HL-60 (cell line): Measurements from ENCODE around the gene ADM2.

ENCODE experiments used
- DNase-seq, 2 experiments: peaks; one replicate each; pipeline ENCODE4 v3.0.0-alpha.2; 2010 to 2020; ENCODE audit warnings: low read depth in 1 of 2, low spot score in 1 of 2
- H3K27ac ChIP-seq: fragments of 250-450 bp; sonication (Bioruptor Pico); replicated peaks from 2 replicates; pipeline ENCODE4 v1.5.1; 2020; ENCODE audit warnings: mild to moderate bottlenecking, moderate library complexity
- H3K27me3 ChIP-seq: fragments of 250-450 bp; sonication (Bioruptor Pico); 2 replicates; pipeline ENCODE4 v1.5.1; 2021; ENCODE audit warnings: mild to moderate bottlenecking, moderate library complexity; ENCODE audit not compliant: insufficient read depth, poor library complexity, severe bottlenecking
- H3K4me3 ChIP-seq: replicated peaks from 2 replicates; pipeline ENCODE4 v1.5.1; 2011; ENCODE audit warnings: mild to moderate bottlenecking, control low read depth, low read length; ENCODE audit not compliant: insufficient read depth
- GABPA ChIP-seq: IDR thresholded peaks from 2 replicates; pipeline ENCODE4 v1.6.1; 2012; ENCODE audit warnings: low read depth
- POLR2AphosphoS5 ChIP-seq: IDR thresholded peaks from 2 replicates; pipeline ENCODE4 v1.6.1; 2012; ENCODE audit warnings: low read depth
- SPI1 ChIP-seq: IDR thresholded peaks from 2 replicates; pipeline ENCODE4 v1.6.1; 2012; ENCODE audit warnings: low read depth, mild to moderate bottlenecking, borderline replicate concordance
- TF ChIP-seq, protein P1 (sequence below): IDR thresholded peaks from one replicate; pipeline ENCODE4 v1.5.1; 2011; ENCODE audit warnings: low read length, control low read depth, inconsistent platforms; ENCODE audit not compliant: insufficient read depth
- TF ChIP-seq, protein P2 (sequence below): IDR thresholded peaks from 2 replicates; pipeline ENCODE4 v1.6.1; 2012; ENCODE audit warnings: low read depth; ENCODE audit not compliant: insufficient replicate concordance

The ADM2 gene

DNA sequence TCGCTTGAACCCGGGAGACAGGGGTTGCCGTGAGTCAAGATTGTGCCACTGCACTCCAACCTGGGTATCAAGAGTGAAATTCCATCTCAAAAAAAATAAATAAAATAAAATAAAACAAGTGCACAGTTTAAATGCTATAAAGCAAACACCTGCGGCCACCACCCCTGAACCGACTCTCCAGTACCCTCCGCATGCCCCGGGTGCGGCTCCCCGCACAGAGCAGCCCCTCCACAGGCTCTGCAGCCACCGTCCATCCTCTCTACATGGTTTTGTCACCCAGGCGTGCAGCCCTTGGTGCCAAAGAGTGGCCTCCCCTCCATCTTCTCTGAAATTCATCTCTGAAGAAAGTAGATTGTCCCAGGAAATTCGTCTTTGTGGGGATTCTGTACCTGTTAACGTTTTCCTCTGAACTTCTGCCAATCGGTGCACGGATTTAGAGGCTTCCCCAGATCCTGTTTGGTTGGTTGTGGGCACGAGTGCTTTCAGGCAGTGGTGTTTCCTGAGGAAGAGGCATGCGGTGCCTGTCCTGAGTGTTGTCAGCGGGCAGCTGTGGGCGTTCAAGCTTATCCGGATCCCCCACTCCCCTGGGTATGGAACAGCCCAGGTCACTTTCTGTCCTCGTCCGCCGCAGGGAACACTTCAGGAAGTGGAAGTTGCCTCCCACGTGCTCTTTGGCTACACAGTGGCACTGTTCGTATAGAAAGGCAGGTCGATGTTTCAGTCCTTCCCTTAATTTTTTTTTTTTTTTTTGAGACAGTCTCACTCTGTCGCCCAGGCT, 9.4 kb downstream of the ADM2 start:
- Histone ChIP-seq H3K4me3 (no peak overlapping the region), H3K27me3 (no peaks in the 10 kb centered on the region), H3K27ac (no peak overlapping the region)
- TF ChIP-seq GABPA, result no peak
- TF ChIP-seq SPI1, result peak; percentile 42; the same call in 1 of the 2 replicates
- TF ChIP-seq, protein P1, sequence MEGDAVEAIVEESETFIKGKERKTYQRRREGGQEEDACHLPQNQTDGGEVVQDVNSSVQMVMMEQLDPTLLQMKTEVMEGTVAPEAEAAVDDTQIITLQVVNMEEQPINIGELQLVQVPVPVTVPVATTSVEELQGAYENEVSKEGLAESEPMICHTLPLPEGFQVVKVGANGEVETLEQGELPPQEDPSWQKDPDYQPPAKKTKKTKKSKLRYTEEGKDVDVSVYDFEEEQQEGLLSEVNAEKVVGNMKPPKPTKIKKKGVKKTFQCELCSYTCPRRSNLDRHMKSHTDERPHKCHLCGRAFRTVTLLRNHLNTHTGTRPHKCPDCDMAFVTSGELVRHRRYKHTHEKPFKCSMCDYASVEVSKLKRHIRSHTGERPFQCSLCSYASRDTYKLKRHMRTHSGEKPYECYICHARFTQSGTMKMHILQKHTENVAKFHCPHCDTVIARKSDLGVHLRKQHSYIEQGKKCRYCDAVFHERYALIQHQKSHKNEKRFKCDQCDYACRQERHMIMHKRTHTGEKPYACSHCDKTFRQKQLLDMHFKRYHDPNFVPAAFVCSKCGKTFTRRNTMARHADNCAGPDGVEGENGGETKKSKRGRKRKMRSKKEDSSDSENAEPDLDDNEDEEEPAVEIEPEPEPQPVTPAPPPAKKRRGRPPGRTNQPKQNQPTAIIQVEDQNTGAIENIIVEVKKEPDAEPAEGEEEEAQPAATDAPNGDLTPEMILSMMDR, result no peak
- peak in 1 of 2 experiments; percentile 53 for DNase-seq

DNA sequence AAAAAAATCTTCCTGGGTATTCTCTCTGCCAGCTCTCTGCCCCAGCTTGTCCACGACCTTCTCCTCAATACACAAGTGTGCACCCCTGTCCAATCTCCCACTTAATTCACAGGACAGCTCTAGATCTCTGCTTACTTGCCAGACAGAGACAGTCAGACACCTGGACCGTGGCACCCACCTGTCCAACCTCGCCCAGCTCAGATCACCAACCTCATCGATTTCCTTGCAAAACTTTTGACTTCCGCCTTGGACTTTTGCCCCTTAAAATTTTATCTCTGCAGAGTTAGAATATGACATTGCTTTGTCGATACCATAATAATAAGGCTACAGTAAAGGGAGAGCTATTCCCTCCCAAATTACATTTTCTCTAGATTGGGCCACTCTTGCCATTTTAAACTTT, 15.8 kb downstream of the ADM2 start:
- no peak for TF ChIP-seq POLR2AphosphoS5
- no peak for DNase-seq
- Histone ChIP-seq H3K4me3 (no peak overlapping the region), H3K27ac (no peak overlapping the region), H3K27me3 (no peaks in the 10 kb centered on the region)

DNA sequence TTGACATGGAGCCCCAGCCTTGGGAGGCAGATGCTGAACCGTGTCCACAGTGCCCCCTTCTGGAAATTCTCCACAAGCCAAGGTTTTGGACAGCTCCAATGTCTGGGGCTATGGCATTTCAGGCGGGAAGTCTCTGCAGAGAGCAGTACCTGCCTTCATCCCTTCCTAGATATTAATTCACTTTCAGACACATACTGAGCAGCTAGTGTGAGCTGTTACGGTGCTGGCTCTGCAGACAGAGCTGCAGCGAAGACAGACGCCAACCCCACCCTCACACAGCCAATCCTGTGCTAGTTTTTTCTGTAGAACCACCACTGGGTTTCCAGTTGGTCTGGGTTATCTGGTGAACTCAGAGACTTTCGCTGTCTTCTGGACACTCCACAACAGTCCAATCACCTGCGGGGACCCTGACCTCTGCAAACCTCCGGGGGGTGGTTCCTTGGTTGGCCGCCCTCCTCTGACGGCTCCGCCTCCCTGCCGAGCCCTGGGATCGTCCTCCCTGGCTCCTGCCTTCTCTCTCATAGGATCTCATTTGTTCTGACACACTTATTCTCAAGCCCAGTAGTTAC, 17.1 kb downstream of the ADM2 start:
- TF ChIP-seq POLR2AphosphoS5, result no peak
- TF ChIP-seq, protein P1, result peak; percentile 78
- no peak for TF ChIP-seq SPI1
- TF ChIP-seq GABPA, result no peak
- TF ChIP-seq, protein P2, sequence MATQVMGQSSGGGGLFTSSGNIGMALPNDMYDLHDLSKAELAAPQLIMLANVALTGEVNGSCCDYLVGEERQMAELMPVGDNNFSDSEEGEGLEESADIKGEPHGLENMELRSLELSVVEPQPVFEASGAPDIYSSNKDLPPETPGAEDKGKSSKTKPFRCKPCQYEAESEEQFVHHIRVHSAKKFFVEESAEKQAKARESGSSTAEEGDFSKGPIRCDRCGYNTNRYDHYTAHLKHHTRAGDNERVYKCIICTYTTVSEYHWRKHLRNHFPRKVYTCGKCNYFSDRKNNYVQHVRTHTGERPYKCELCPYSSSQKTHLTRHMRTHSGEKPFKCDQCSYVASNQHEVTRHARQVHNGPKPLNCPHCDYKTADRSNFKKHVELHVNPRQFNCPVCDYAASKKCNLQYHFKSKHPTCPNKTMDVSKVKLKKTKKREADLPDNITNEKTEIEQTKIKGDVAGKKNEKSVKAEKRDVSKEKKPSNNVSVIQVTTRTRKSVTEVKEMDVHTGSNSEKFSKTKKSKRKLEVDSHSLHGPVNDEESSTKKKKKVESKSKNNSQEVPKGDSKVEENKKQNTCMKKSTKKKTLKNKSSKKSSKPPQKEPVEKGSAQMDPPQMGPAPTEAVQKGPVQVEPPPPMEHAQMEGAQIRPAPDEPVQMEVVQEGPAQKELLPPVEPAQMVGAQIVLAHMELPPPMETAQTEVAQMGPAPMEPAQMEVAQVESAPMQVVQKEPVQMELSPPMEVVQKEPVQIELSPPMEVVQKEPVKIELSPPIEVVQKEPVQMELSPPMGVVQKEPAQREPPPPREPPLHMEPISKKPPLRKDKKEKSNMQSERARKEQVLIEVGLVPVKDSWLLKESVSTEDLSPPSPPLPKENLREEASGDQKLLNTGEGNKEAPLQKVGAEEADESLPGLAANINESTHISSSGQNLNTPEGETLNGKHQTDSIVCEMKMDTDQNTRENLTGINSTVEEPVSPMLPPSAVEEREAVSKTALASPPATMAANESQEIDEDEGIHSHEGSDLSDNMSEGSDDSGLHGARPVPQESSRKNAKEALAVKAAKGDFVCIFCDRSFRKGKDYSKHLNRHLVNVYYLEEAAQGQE, result peak; percentile 85
- peak in 1 of 2 experiments; percentile 74 for DNase-seq
- H3K27ac ChIP-seq, result no peak overlapping the region
- H3K27me3 ChIP-seq, result no peaks in the 10 kb centered on the region
- no peak overlapping the region for H3K4me3 ChIP-seq

DNA sequence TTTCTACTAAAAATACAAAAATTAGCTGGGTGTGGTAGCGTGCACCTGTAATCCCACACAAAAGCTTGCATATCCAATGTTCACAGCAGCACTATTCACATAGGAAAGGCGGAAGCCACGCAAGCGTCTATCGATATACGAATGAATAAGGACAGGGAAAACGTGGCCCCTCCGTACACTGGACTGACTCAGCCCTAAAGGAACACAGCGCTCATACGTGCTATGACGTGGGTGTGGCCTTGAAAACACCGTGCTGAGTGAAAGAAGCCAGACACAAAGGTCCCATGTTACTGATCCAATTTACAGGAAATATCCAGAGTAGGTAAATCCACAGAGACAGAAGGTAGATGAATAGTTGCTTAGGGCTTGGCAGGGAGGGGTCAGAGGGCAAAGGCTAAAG, 19.1 kb downstream of the ADM2 start:
- Histone ChIP-seq H3K27ac (no peak overlapping the region), H3K4me3 (no peak overlapping the region), H3K27me3 (no peaks in the 10 kb centered on the region)
- TF ChIP-seq GABPA (no peak), POLR2AphosphoS5 (no peak), SPI1 (no peak)
- TF ChIP-seq, protein P1, result no peak
- TF ChIP-seq, protein P2, result no peak
- no peak for DNase-seq
